Smooth muscle cell (in vitro differentiated cells): ENCODE data around the gene PHLDB3. TPM values are rescaled to one million over a fixed set of nuclear protein-coding genes. Genes with fewer than 3 reads are reported as not detected.

Experiments
- DNase-seq: peaks from one replicate; lab custom pipeline; 2025; ENCODE audit not compliant: unreplicated experiment; lab: John Stamatoyannopoulos, UW
- H2AFZ ChIP-seq: fragments of 200-600 bp; sonication (generic); 2 replicates; pipeline ENCODE4 v1.6.0; 2016; ENCODE audit warnings: antibody characterized with exemption, low read depth, mild to moderate bottlenecking
- H3F3A ChIP-seq: fragments of 200-600 bp; sonication (generic); 2 replicates; pipeline ENCODE4 v1.6.0; 2017; ENCODE audit warnings: antibody characterized with exemption, low read depth
- H3K27ac ChIP-seq: fragments of 200-600 bp; sonication (generic); 2 replicates; pipeline ENCODE4 v1.5.1; 2016; ENCODE audit warnings: low read depth, mild to moderate bottlenecking
- H3K27me3 ChIP-seq: fragments of 200-600 bp; sonication (generic); 2 replicates; pipeline ENCODE4 v1.6.1; 2016; ENCODE audit warnings: low read depth, mild to moderate bottlenecking
- H3K36me3 ChIP-seq: fragments of 200-600 bp; sonication (generic); 2 replicates; pipeline ENCODE4 v1.5.1; 2016; ENCODE audit warnings: low read depth
- H3K4me1 ChIP-seq: fragments of 200-600 bp; sonication (generic); 2 replicates; pipeline ENCODE4 v1.5.1; 2016; ENCODE audit warnings: low read depth
- H3K4me2 ChIP-seq: fragments of 200-600 bp; sonication (generic); 2 replicates; pipeline ENCODE4 v1.6.0; 2016; ENCODE audit warnings: mild to moderate bottlenecking
- H3K4me3 ChIP-seq: fragments of 200-600 bp; sonication (generic); 2 replicates; pipeline ENCODE4 v1.5.1; 2016; ENCODE audit warnings: mild to moderate bottlenecking
- H3K79me2 ChIP-seq: fragments of 200-600 bp; sonication (generic); 2 replicates; pipeline ENCODE4 v1.6.0; 2016; ENCODE audit warnings: low read depth, mild to moderate bottlenecking
- H3K9ac ChIP-seq: fragments of 200-600 bp; sonication (generic); 2 replicates; pipeline ENCODE4 v1.6.0; 2016; ENCODE audit warnings: low read depth
- H3K9me3 ChIP-seq: fragments of 200-600 bp; sonication (generic); replicated peaks from 2 replicates; pipeline ENCODE4 v1.5.1; 2016; ENCODE audit warnings: low read depth
- H4K20me1 ChIP-seq: fragments of 200-600 bp; sonication (generic); 2 replicates; pipeline ENCODE4 v1.6.0; 2016; ENCODE audit warnings: low read depth
- WGBS: methylation state at CpG from one replicate; pipeline ENCODE4 v1.1.7; 2016; ENCODE audit warnings: low lambda C conversion rate; 5-methylcytosine and 5-hydroxymethylcytosine counted together
- polyA plus RNA-seq: library from polyadenylated mRNA; unstranded; fragments of >200 nt; fragmentation: Nextera tagmentation; extraction: Ambion mirVana; gene quantifications from 2 replicates; pipeline ENCODE4 v1.2.1, GENCODE V29; 2016
- total RNA-seq: library from RNA; depleted of rRNA; stranded (reverse); fragments of >200 nt; gene quantifications from 2 replicates; pipeline ENCODE4 v1.2.3, GENCODE V29; 2014
- TF ChIP-seq, protein P1 (sequence below): fragments of 200-600 bp; sonication (generic); IDR thresholded peaks from 2 replicates; pipeline ENCODE4 v1.5.1; 2017; ENCODE audit warnings: borderline replicate concordance, mild to moderate bottlenecking, antibody characterized with exemption; ENCODE audit not compliant: insufficient read depth, poor library complexity, severe bottlenecking

Gene PHLDB3
- total and polyA plus RNA-seq, 2 experiments from 2014 or later, result 7.2 to 8.6 TPM

DNA sequence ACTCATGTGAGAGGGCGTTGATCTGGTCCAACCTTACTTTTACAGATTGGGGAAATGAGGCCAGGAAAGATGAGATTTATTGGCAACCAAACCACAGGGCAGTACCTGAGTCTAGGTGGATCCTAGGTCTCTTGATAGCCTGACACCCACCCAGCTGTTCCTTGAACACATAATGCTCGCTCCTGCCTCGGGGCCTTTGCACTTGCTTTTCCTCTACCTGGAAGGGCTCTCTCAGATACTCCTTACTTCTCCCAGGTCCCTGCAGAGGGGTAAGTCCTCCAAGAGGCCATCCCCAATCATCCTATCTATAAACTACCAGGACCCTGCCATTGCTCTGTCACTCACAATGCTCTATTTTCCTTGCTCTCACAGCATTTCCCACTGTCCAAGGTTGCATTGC lies 35.8 kb upstream of the PHLDB3 start:
- Histone ChIP-seq H3K79me2 (no peaks in the 10 kb centered on the region), H3K36me3 (peaks cover 14% of the 10 kb centered on the region), H4K20me1 (no peaks in the 10 kb centered on the region), H3K27me3 (no peaks in the 10 kb centered on the region), H3K27ac (no peak overlapping the region), H3K4me3 (no peak overlapping the region), H3F3A (no peaks in the 10 kb centered on the region), H3K9ac (no peak overlapping the region), H3K4me2 (no peak overlapping the region), H3K9me3 (no peaks in the 10 kb centered on the region), H2AFZ (no peak overlapping the region), H3K4me1 (no peaks in the 10 kb centered on the region)
- no peak for DNase-seq
- 89% methylated on average over 3 of the region's 3 CpGs for WGBS
- TF ChIP-seq, protein P1, sequence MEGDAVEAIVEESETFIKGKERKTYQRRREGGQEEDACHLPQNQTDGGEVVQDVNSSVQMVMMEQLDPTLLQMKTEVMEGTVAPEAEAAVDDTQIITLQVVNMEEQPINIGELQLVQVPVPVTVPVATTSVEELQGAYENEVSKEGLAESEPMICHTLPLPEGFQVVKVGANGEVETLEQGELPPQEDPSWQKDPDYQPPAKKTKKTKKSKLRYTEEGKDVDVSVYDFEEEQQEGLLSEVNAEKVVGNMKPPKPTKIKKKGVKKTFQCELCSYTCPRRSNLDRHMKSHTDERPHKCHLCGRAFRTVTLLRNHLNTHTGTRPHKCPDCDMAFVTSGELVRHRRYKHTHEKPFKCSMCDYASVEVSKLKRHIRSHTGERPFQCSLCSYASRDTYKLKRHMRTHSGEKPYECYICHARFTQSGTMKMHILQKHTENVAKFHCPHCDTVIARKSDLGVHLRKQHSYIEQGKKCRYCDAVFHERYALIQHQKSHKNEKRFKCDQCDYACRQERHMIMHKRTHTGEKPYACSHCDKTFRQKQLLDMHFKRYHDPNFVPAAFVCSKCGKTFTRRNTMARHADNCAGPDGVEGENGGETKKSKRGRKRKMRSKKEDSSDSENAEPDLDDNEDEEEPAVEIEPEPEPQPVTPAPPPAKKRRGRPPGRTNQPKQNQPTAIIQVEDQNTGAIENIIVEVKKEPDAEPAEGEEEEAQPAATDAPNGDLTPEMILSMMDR, result no peak

DNA sequence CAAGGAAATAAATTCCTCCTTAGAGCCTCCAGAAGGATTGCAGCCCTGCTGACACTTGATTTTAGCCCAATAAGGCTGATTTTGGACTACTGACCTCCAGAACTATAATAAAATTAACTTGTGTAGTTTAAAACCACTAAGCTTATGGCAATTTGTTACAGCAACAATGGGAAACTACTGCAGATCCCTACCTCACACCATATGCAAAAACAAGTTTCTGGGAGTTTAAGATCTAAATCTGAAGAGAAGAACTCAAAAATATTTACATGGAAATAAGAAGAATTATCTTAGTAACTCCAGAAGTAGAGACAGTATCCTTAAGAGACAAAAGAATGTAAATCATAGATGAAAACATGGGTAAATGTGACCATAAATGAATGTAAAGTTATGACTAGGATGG lies 34.4 kb upstream of the PHLDB3 start:
- DNase-seq, result no peak

DNA sequence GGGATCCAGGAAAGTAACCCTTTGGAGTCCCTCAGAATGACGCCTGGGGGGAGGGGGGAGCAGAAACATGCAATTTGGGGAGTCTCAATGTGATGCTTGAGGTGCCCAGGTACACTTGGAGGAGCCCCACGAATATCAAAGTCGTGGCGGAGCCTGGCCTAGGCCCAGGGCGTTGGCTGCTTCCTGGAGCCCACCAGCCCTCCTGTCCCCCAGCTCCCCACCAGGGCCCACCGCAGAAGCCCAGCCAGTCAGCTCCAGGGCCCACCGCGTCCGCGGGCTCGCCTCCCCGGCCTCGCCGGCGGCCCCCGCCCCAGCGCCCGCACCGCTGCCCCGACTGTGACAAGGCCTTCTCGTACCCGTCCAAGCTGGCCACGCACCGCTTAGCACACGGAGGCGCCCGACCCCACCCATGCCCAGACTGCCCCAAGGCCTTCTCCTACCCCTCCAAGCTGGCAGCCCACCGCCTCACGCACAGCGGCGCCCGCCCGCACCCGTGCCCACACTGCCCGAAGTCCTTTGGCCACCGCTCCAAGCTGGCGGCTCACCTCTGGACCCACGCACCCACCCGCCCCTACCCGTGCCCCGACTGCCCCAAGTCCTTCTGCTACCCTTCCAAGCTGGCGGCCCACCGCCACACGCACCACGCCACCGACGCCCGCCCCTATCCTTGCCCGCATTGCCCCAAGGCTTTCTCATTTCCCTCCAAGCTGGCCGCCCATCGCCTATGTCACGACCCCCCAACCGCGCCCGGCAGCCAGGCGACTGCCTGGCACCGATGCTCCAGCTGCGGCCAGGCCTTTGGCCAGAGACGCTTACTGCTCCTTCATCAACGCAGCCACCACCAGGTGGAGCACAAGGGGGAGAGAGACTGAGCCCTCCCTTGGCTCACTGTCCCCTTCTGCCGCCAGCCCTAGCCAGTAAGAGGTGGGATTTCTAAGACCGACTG lies 30.5 kb upstream of the PHLDB3 start:
- no peak overlapping the region for H3K4me3 ChIP-seq
- 65% methylated on average over 30 of the region's 62 CpGs for WGBS
- H3K4me1 ChIP-seq, result peaks cover 4% of the 10 kb centered on the region
- H3K36me3 ChIP-seq, result peaks cover 14% of the 10 kb centered on the region
- no peak overlapping the region for H3K27ac ChIP-seq
- H3K9ac ChIP-seq, result no peak overlapping the region
- no peaks in the 10 kb centered on the region for H3K27me3 ChIP-seq
- no peaks in the 10 kb centered on the region for H4K20me1 ChIP-seq
- TF ChIP-seq, protein P1, result peak; percentile 44
- DNase-seq, result peak; percentile 3
- H3K4me2 ChIP-seq, result no peak overlapping the region
- no peaks in the 10 kb centered on the region for H3K79me2 ChIP-seq
- H3K9me3 ChIP-seq, result no peaks in the 10 kb centered on the region
- H2AFZ ChIP-seq, result no peak overlapping the region
- no peaks in the 10 kb centered on the region for H3F3A ChIP-seq

More for the DNA sequence above, 34.4 kb upstream of the PHLDB3 start:
- Histone ChIP-seq H3K9me3 (no peaks in the 10 kb centered on the region), H3K4me3 (no peak overlapping the region), H2AFZ (no peak overlapping the region), H3K9ac (no peak overlapping the region), H3K79me2 (no peaks in the 10 kb centered on the region), H4K20me1 (no peaks in the 10 kb centered on the region), H3F3A (no peaks in the 10 kb centered on the region), H3K36me3 (peaks cover 14% of the 10 kb centered on the region), H3K27me3 (no peaks in the 10 kb centered on the region), H3K4me1 (peaks cover 4% of the 10 kb centered on the region), H3K27ac (no peak overlapping the region), H3K4me2 (no peak overlapping the region)
- TF ChIP-seq, protein P1, result no peak
